Hair follicular keratinocyte (primary cell): ENCODE measurements around the gene SLC25A45. TPM values are rescaled to one million over a fixed set of nuclear protein-coding genes. Genes with fewer than 3 reads are reported as not detected.

ENCODE experiments used
- total RNA-seq: library from RNA; depleted of rRNA; stranded (reverse); fragments of >200 nt; gene quantifications from 2 replicates; pipeline ENCODE4 v1.2.3, GENCODE V29; 2015

Gene SLC25A45, protein sequence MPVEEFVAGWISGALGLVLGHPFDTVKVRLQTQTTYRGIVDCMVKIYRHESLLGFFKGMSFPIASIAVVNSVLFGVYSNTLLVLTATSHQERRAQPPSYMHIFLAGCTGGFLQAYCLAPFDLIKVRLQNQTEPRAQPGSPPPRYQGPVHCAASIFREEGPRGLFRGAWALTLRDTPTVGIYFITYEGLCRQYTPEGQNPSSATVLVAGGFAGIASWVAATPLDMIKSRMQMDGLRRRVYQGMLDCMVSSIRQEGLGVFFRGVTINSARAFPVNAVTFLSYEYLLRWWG
- 0.23 and 1.4 TPM in 2 replicates for total RNA-seq

DNA sequence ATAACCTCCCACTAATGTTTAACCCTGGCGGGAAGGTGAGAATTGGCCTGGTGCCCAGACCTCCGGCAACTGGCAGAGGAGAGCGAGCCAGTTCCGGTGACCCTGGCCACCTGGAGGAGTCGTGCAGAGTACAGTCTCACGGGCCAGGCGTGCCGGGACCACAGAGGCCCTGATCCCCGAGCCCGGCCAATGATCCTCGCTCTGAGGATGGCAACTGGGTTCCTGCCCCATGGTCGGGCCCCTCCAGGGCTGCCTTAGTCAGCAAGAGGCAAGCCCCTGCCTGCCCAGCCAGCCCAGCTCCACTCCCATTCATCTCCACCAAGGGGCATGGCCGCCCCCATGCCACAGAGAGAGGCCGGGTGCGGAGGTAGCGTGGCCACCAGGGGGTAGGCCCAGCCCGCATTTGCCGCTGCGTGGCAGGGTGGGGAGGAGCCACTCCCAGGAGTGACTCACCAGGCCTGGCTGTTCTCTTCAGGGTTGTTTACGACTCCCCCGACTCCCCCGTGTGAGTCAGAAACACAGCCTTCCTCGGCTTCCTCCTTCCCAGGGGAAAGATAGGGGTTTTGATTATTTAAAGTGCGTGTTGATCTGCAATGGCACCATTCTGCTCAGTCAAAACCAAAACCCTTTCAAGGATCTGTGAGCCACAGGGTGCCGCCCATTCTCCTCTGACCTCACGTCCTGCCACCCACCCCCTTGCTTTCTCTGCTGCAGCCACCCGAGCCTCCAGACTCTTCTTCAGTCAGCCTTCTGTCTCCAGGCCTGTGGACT lies at the start of gene SLC25A45:
Gene SLC25A45 (minus strand): TSS at position 614 of the 771 bp plus-strand sequence. CDS start 695 bp downstream, outside the sequence.

DNA sequence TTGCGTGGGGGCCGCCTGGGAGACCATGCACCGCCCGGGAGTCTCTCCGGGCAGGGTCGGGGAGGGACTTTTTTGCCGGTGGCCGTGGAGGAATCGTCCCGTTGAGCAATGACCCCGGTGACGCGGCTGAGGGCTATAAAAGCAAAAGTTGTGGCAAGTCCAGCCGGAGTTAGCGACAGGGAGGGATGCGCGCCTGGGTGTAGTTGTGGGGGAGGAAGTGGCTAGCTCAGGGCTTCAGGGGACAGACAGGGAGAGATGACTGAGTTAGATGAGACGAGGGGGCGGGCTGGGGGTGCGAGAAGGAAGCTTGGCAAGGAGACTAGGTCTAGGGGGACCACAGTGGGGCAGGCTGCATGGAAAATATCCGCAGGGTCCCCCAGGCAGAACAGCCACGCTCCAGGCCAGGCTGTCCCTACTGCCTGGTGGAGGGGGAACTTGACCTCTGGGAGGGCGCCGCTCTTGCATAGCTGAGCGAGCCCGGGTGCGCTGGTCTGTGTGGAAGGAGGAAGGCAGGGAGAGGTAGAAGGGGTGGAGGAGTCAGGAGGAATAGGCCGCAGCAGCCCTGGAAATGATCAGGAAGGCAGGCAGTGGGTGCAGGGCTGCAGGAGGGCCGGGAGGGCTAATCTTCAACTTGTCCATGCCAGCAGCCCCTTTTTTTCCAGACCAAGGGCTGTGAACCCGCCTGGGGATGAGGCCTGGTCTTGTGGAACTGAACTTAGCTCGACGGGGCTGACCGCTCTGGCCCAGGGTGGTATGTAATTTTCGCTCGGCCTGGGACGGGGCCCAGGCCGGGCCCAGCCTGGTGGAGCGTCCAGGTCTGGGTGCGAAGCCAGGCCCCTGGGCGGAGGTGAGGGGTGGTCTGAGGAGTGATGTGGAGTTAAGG lies 40.4 kb upstream of the SLC25A45 start, which contains the start of gene NEAT1:
Gene NEAT1 (plus strand): TSS at position 166 of the 883 bp plus-strand sequence.

DNA sequence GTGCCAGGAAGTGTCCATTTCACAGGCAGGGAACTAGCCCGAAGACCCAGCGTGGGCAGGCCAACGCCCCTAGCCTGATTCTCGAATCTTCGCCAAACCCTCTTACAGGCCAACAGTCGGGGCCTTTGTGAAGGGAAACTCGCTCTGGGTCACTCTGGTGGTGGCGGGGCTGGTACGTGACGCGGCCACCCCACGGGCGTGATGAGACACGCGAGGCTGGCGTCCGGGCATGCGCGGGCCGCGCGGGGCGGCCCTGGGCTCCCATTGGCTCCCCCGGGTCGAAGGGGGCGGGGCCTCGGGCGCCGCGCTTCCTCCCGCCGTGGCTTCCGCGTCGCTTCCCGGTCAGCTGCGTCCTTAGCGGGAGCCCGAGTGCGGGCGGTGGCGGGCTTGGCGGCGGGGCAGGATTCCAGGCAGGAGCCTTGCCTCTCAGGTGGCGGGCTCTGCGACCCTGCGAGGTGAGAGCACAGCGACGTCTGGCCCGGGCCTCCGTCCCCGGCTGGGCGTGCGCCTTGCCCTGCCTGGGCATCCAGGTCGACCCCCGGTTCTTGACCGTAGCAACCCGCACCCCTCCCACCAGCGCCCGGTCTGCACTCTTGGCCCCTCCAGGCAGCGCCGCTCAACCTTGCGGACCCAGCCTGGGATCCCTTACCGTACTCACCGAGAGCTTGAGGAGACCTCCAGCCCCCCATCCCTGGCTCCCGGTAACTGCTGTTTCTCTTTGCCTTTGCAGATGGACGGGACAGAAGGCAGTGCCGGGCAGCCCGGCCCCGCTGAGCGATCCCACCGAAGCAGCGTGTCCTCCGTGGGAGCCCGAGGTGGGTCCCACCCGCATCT lies 4.1 kb upstream of the SLC25A45 start, which contains the start of gene FRMD8:
Gene FRMD8 (plus strand): TSS at position 331 of the 834 bp plus-strand sequence. CDS start 400 bp downstream, at position 731.

DNA sequence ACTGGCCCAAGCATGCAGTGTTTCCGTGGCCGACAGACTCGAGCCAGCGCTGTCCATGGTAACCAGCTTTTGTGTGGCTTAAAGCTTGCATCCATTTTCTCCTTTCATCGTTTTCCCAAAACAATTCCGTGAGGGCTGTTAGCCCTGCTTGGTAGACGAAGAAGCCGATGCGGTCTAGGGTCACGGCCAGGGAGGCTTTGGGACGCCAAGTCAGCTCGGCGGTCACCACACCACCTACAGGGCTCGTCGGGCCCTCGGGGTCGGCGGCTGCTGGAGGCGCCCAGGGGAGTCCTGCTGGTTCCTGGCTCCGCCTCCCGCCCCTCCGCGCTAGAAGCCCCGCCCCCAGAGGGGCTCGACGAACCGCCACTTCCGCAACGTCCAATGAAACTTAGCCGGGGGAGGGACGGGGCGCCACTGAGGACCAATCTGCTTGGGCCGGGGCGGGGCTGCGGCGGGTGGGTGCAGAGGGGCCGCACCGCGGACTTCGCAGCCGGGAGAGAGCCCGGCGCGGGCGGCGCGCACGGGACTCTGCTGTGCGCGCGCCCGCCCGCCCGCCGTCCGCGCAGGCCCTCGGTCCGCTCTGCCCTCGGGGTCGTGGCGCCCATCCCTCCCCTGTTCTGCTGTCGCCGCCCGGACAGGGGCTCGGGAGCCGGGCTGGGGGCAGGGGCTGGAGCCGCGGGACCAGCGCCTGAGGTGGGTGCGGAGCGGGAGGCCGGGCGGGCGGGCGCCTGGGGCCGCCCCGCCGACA lies 28.0 kb downstream of the SLC25A45 start, which contains the start of gene TIGD3:
Gene TIGD3 (plus strand): TSS at position 487 of the 748 bp plus-strand sequence. CDS start 1,058 bp downstream, outside the sequence.

Other genes with a start within 250 kb of the SLC25A45 start
- gene SYVN1, start 248.1 kb downstream of the SLC25A45 start, total RNA-seq, result 16.4 and 16.6 TPM in 2 replicates
- not detected in 2 replicates for gene SPDYC, start 212.4 kb downstream of the SLC25A45 start, total RNA-seq
- 363 and 398 TPM in 2 replicates for gene CAPN1, start 200.7 kb downstream of the SLC25A45 start, total RNA-seq
- 4.6 and 21.3 TPM in 2 replicates for gene POLA2, start 120.7 kb downstream of the SLC25A45 start, total RNA-seq
- 22.4 and 27.5 TPM in 2 replicates for gene CDC42EP2, start 67.8 kb downstream of the SLC25A45 start, total RNA-seq
- gene DPF2, start 48.8 kb downstream of the SLC25A45 start, total RNA-seq, result 23.7 and 26.5 TPM in 2 replicates
- 0.08 TPM in 1 of 2 replicates, not detected in the other for gene TIGD3, start 27.9 kb downstream of the SLC25A45 start, total RNA-seq
- gene FRMD8, start 4.0 kb upstream of the SLC25A45 start, total RNA-seq, result 55.0 and 62.9 TPM in 2 replicates
- 4.3 and 7.9 TPM in 2 replicates for gene NEAT1, start 40.2 kb upstream of the SLC25A45 start, total RNA-seq
- 636 and 1,552 TPM in 2 replicates for gene MALAT1, start 116.4 kb upstream of the SLC25A45 start, total RNA-seq
- 86.5 and 88.0 TPM in 2 replicates for gene SCYL1, start 142.4 kb upstream of the SLC25A45 start, total RNA-seq
- gene LTBP3, start 175.7 kb upstream of the SLC25A45 start, total RNA-seq, result 24.9 and 43.0 TPM in 2 replicates
- 66.4 and 90.1 TPM in 2 replicates for gene ZNRD2, start 187.8 kb upstream of the SLC25A45 start, total RNA-seq
- gene FAM89B, start 189.9 kb upstream of the SLC25A45 start, total RNA-seq, result 37.1 and 47.3 TPM in 2 replicates
- 55.5 and 75.6 TPM in 2 replicates for gene EHBP1L1, start 193.4 kb upstream of the SLC25A45 start, total RNA-seq
- 0.23 and 0.57 TPM in 2 replicates for gene KCNK7, start 213.2 kb upstream of the SLC25A45 start, total RNA-seq
- gene MAP3K11, start 231.6 kb upstream of the SLC25A45 start, total RNA-seq, result 34.0 and 37.3 TPM in 2 replicates
- gene PCNX3, start 233.1 kb upstream of the SLC25A45 start, total RNA-seq, result 27.0 and 30.7 TPM in 2 replicates